Measurements from ENCODE around the gene SLC15A1.

DNA sequence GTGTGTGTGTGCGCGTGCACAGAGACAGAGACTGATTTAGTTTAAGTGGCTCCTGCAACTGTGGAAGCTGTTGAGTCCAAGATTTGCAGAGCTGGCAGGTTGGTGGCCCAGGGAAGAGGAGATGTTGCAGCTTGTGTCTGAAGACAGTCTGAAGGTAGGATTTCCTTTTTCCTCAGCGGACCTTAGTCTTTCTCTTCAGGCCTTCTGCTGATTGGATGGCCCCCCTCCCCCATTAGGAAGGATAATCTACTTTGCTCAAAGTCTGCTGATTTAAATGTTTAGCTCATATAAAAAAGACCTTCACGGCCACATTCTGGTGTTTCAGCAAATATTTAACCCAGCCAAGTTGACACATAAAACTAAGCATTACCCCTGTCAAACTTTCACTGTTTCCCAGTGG is 84.3 kb downstream of the SLC15A1 start:
- TF ChIP-seq, protein P1, sequence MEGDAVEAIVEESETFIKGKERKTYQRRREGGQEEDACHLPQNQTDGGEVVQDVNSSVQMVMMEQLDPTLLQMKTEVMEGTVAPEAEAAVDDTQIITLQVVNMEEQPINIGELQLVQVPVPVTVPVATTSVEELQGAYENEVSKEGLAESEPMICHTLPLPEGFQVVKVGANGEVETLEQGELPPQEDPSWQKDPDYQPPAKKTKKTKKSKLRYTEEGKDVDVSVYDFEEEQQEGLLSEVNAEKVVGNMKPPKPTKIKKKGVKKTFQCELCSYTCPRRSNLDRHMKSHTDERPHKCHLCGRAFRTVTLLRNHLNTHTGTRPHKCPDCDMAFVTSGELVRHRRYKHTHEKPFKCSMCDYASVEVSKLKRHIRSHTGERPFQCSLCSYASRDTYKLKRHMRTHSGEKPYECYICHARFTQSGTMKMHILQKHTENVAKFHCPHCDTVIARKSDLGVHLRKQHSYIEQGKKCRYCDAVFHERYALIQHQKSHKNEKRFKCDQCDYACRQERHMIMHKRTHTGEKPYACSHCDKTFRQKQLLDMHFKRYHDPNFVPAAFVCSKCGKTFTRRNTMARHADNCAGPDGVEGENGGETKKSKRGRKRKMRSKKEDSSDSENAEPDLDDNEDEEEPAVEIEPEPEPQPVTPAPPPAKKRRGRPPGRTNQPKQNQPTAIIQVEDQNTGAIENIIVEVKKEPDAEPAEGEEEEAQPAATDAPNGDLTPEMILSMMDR (IDR thresholded peaks at IDR 0.05; ENCODE audit: low read depth, low read length) = no peak
- TF ChIP-seq POLR2A (IDR thresholded peaks at IDR 0.05; ENCODE audit: extremely low read depth, insufficient read length) = no peak
- no peak for TF ChIP-seq MYC (IDR thresholded peaks at IDR 0.05; ENCODE audit: low read depth, low read length)
- TF ChIP-seq, protein P2, sequence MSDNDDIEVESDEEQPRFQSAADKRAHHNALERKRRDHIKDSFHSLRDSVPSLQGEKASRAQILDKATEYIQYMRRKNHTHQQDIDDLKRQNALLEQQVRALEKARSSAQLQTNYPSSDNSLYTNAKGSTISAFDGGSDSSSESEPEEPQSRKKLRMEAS (IDR thresholded peaks at IDR 0.05; ENCODE audit: low read depth, low read length) = no peak
